SK-MEL-5 (cell line): ENCODE results near the gene PLEKHM2. TPM values are rescaled to one million over a fixed set of nuclear protein-coding genes. Genes with fewer than 3 reads are reported as not detected.
"Not testable (repeated sequence)": the region's sequence is repeated elsewhere in the genome, so short reads cannot be mapped to it uniquely, and the experiment has no call there.

ENCODE experiments used
- DNase-seq: peaks from one replicate; pipeline ENCODE4 v3.0.0-alpha.2; 2016; ENCODE audit warnings: low read depth, low spot score
- in situ Hi-C: cut with HindIII; loops from 2 replicates; pipeline ENCODE4 v1.10.0; 2016; ENCODE audit warnings: low sequenced_read_pairs, high pct_unique_total_duplicates, low pct_unique_long_range_greater_than_20kb
- polyA plus RNA-seq, 2 experiments: library from polyadenylated mRNA; depleted of rRNA; stranded (reverse); fragments of >200 nt; gene quantifications; 2 replicates each; pipeline ENCODE4 v1.2.3, GENCODE V29; 2015
- total RNA-seq: library from RNA; depleted of rRNA; stranded (reverse); fragments of >200 nt; shearing (Covaris generic); gene quantifications from 2 replicates; pipeline ENCODE4 v1.2.3, GENCODE V29; 2014; rRNA removed

The PLEKHM2 gene, protein sequence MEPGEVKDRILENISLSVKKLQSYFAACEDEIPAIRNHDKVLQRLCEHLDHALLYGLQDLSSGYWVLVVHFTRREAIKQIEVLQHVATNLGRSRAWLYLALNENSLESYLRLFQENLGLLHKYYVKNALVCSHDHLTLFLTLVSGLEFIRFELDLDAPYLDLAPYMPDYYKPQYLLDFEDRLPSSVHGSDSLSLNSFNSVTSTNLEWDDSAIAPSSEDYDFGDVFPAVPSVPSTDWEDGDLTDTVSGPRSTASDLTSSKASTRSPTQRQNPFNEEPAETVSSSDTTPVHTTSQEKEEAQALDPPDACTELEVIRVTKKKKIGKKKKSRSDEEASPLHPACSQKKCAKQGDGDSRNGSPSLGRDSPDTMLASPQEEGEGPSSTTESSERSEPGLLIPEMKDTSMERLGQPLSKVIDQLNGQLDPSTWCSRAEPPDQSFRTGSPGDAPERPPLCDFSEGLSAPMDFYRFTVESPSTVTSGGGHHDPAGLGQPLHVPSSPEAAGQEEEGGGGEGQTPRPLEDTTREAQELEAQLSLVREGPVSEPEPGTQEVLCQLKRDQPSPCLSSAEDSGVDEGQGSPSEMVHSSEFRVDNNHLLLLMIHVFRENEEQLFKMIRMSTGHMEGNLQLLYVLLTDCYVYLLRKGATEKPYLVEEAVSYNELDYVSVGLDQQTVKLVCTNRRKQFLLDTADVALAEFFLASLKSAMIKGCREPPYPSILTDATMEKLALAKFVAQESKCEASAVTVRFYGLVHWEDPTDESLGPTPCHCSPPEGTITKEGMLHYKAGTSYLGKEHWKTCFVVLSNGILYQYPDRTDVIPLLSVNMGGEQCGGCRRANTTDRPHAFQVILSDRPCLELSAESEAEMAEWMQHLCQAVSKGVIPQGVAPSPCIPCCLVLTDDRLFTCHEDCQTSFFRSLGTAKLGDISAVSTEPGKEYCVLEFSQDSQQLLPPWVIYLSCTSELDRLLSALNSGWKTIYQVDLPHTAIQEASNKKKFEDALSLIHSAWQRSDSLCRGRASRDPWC
- total RNA-seq: 37.6 TPM in 2 replicates
- 73.9 and 86.0 TPM in 2 replicates for polyA plus RNA-seq (2015; cell fraction: cytosol; rRNA removed)
- polyA plus RNA-seq (2015; cell fraction: nucleus; rRNA removed): 178 and 181 TPM in 2 replicates

DNA sequence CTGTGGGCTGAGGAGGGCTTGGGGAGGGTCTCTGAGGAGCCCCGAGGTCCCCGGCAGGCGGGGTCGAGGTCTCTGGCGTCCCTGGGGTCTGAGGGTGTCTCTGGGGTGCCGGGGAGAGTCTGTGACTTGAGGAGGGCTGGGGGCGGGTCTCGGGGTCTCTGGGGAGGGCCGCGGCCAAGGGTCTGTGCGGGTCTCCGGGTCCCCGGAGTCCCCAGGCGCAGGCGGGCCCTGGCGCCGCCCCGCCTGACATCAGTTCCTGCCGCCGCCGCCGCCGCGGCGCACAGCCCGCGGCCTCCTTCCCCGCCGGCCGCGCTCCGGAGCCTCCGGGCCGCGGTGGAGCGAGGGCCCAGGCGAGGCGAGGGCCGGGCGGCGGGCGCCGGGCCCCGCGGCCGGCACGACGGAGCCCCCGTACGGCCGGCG is at the start of gene PLEKHM2:
PLEKHM2 (plus strand) TSS at position 279 of the 420 bp plus-strand sequence. CDS start 239 bp downstream, outside the sequence.
- in situ Hi-C loops: no loop called here
- no peak for DNase-seq

DNA sequence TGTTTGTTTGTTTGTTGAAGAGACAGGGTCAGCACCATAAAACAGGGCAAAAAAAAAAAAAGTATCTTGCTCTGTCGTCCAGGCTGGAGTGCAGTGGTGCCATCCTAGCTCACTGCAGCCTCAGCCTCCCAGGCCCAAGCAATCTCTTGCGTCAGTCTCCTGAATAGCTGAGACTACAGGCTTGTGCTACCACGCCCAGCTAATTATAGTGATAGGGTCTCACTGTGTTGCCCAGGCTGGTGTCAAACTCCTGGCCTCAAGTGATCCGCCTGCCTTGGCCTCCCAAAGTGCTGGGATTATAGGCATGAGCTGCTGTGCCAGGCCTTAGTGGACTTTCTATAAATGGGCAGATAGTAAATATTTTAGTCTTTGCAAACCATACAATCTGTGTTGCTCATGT is 47.7 kb upstream of the PLEKHM2 start:
- in situ Hi-C loops: no loop called here
- DNase-seq: no peak

DNA sequence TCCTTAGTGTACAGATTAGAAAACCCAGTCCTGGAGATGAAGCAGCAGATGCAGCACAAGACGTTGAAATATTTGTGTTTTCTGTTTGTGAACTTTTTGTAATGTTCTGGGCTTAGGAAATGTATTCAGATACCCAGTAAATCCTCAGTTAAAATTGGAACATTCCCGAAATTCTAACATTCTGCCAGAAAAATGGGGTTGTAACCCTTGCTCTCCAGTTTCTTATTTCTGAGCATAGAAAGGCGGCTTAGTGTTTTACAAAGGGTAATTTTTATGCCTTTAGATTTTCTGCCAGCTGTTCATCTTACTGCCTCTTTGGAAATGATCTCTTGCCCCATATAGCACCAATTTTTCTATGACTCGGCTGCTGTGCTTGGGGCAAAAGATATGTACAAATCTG is 46.3 kb upstream of the PLEKHM2 start:
- no peak for DNase-seq
- in situ Hi-C loops: no loop called here

DNA sequence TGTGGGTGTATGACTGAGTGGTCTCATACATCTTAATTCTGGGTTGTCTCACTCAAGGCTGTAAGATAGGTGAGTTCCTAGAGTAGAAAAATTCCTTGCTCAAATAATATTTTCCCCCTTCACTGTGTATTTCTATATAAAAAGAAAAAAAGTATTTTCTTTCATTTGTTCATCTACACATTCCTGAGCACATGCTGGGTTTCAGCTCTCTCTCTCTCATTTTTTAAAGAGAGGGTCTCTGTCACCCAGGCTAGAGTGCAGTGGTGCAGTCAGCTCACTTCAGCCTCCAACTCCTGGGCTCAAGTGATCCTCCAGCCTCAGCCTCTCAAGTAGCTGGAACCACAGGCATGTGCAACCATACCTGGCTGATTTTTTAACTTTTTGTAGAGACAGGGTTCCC is 44.9 kb upstream of the PLEKHM2 start:
- no peak for DNase-seq
- in situ Hi-C loops: no loop called here

DNA sequence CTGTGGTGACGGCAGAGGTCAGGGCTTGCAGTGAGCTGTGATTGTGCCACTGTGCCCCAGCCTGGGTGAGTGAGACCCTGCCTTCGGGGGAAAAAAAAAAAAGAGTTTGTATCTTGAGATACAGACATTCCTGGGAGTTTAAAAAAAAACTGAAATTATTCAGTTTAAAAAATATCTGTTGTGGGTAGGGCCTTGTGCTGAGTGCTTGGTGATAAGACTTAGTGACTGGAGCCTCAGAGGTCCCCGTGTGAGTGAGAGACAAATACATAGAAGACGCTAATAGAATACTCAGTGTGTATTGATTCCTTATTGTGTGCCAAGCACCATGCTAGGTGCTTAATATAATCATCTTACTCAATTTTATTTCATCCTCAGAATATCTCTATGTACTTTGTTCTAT is 44.2 kb upstream of the PLEKHM2 start:
- in situ Hi-C loops: no loop called here
- no peak for DNase-seq

DNA sequence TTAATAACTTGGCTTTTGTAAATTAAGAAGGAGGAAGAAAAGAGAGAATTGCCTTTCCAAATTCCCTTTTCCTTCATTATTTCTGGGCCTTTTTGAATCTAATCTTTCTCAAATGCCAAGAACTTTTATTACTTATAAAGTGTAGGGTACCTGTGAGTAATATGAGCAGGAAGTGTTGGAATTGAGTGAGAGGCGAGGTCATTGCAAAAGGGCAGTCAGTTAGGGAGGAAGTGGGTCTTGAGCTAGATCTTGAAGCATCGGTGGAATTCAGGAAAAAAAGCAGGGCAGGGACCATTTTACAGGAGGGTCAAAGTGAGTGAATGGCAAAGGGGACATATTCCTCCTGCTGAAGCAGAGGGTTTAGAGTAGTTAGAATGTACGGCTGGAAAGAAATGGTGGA is 43.5 kb upstream of the PLEKHM2 start:
- in situ Hi-C loops: no loop called here
- DNase-seq: no peak

DNA sequence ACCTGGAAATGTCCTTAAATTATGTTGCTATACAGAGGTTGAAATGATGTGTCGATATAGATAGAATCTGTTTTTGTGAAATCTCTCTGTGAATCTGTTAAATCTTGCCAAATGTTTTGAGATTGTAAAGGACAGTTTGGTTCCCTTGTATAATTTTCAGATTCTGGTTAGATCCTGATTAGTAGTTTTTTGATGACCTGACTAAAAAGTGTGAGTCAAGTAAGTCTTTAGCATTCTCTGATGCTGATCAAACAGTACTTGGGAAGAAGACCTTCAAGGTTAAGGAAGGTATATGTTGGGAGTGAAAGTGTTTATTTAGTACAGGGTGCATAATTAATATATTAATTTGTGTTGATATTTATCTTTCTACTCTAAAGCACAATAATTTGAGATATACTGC is 34.2 kb upstream of the PLEKHM2 start:
- in situ Hi-C loops: no loop called here
- DNase-seq: no peak

DNA sequence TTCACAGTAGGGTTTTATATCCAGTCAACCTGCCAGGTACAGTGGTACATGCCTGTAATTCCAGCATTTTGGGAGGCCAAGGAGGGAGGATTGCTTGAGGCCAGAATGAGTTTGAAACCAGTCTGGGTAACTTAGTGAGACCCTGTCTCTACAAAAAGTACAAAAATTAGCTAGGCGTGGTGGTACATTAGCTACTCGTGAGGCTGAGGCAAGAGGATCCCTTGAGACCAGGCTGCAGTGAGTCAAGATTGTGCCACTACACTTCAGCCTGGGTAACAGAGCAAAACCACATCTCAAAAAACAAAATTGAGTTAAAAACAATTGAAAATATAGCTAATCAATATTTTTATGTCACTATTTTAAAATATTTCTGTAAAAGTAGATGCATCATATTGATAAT is 33.7 kb upstream of the PLEKHM2 start:
- in situ Hi-C loops: no loop called here
- DNase-seq: no peak

DNA sequence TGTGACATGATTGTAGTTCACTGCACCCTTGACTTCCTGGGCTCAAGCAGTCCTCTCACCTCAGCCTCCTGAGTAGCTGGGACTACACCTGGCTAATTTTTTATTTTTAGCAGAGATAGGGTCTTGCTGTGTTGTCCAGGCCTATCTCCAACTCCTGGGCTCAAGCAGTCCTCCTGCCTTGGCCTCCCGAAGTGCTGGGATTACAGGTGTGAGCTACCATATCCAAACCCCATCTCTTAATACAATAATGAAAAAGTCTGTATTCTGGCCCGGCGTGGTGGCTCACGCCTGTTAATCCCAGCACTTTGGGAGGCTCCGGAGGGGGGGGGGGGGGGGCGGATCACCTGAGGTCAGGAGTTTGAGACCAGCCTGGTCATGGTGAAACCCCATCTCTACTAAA is 32.0 kb upstream of the PLEKHM2 start:
- DNase-seq, in situ Hi-C loops: not testable (repeated sequence)

DNA sequence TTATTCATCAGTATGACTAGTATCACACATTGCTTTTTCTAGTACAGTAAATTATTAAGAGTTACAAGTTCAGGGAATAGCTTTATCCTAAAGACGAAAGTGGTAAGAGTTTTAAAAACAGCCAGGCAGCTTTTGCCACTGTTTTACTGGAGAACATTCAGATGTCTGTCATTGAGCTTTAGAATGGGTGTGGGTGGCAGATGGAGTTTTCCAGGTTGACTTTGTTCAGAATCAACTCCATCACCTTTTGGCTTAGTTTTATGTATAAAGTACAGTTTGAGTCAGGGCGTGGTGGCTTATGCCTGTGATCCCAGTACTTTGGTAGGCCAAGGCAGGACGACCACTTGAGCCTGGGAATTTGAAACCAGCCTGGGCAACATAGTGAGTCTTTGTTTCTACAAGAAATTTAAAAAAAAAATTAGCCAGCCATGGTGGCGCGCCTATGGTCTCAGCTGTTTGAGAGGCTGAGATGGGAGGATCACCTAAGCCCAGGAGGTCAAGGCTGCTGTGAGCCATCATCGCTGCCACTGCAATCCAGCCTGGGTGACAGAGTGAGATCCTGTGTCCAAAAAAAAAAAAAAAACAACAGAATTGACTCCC is 29.9 kb upstream of the PLEKHM2 start:
- DNase-seq: no peak
- in situ Hi-C loops: no loop called here

DNA sequence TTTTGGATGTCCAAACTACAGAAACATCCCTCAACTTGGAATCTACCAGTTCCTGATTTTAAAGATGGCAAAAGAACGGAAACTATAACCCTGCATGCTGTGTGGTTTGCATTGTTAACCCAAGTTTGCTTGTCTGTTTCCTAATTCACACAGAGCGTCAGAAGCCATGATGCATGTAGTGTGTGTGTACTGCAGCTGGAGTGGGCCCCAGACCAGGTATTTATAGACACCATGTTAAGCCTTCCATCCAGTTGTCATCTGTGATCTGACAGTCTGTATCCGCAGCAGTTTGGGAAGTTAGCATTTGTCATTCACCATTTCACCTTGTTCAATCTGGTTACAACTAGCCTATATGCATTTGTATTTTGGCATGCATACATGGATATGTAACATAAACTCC is 27.7 kb upstream of the PLEKHM2 start:
- in situ Hi-C loops: no loop called here
- no peak for DNase-seq

DNA sequence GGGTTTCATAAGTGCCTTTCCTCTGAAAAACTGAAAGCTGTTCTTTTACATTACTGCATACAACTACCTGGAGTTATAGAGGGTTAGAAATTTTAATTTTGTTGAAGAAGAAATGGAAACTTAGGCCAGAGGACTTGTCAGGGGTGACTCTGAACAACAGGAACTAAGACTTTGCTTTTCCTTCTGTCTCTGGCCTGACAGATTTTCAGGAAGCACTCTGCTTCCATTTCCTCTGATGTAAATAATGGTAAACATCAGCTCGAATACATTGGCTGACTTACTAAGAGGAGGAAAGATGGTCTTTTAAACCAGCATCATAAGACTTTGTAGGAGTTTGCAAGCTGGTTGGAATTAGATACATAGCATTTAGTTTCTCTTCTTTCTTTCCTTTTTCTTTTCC is 27.1 kb upstream of the PLEKHM2 start:
- DNase-seq: no peak
- in situ Hi-C loops: no loop called here

DNA sequence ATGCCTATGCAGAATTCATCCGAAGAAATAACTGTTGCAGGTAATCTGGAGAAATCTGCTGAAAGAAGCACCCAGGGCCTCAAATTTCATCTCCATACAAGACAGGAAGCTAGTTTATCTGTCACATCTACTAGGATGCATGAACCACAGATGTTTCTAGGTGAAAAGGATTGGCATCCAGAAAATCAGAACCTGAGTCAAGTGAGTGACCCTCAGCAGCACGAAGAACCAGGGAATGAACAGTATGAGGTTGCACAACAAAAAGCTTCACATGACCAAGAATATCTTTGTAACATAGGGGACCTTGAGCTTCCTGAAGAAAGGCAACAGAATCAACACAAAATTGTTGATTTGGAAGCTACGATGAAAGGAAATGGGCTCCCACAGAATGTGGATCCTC is 24.0 kb upstream of the PLEKHM2 start:
- in situ Hi-C loops: no loop called here
- DNase-seq: no peak

DNA sequence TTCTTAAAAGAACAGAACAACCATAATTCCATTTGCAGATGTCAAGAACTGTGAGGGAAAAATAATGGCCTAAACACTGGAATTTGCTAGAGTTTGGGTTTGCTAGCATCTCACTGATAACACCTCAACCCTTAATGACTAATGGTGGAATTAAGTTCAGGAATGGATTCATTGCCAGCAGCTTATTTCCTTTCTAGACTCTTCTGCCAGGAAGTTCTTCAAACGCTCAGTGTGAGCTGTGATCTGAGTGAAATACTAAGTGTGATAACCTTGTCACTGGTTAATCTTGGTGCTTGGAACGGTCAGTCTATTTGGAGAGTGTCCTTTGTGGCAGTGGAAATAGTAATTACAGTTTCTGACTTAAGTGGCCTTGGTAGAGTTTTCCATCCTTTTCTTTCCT is 21.6 kb upstream of the PLEKHM2 start:
- in situ Hi-C loops: no loop called here
- no peak for DNase-seq

DNA sequence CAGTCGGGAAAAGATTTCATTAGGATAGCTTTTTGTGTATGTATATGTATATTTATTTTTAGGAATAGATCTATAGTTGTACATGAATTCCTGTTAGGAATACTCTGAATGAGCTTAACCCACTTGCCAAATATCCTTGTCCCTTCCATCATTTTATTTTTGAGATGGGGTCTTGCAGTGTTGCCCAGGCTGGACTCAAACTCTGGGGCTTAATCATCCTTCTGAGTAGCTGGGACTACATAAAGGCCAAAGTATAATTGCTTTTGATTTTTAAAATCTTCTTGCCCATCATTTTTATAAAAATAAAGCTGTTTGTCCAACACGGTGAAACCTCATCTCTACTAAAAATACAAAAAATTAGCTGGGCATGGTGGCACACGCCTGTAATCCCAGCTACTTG is 20.2 kb upstream of the PLEKHM2 start:
- DNase-seq: no peak
- in situ Hi-C loops: no loop called here

DNA sequence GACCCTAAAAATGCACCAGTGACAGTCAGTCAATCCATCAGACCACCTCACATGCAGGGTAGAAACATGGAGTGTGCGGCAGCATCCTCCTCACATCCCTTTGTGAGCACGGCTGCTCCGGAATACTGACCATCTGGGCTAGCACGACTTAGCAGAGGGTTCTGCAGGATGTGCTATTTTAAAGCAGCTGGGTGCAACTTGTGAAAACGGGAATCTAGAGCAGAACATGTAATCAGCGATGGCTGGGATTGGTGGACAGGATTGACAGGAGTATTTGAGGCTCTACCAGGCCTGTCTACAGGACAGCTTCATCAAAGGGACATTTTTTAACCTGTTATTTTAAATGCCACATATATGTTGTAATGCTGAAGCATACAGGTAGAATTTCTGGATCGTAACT is 16.8 kb upstream of the PLEKHM2 start:
- in situ Hi-C loops: no loop called here
- DNase-seq: no peak

DNA sequence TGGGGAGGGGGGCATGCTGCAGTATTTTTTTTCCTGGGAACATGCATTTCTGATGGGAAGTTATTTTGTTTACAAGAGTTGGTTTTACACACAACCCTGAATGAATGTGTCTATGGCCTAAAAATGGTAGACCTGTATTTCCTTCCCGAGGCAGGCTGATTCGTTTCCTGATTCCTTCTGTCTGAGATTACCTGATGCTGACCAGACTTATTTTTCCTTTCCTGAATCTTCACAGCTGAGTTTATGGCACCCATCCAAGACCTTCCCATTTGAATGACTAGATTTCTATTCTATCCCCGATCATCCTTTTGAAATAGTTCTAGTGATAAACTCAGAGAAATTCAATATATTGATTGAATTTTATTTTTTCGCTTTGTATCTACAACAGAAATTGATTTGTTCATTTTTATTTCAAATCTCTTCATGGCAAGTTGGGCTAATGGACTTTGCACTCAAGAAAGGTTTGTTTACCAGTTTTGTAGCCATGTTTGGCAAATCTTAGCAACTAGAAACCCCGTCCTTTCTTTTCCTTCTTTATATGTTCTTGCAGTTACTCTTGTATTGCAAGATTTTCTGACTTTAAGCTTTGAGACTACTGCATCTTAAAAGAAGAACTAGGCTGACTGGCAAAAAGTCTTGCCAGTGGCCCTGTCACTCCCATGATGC is 15.9 kb upstream of the PLEKHM2 start:
- no peak for DNase-seq
- in situ Hi-C loops: no loop called here
